ENCODE measurements around the gene CHRNA4.

Gene CHRNA4

GRCh38 chr20:63319164-63320040 is 41.7 kb downstream of the CHRNA4 start:
- H3K79me2 ChIP-seq (ENCODE audit: control insufficient read depth, low read length): no peaks in the 10 kb centered on the region
- no peak overlapping the region for H3K4me3 ChIP-seq (ENCODE audit: low read length)
- no peaks in the 10 kb centered on the region for H3F3A ChIP-seq (ENCODE audit: control insufficient read depth, insufficient read depth)
- no peaks in the 10 kb centered on the region for H4K20me1 ChIP-seq (ENCODE audit: control insufficient read depth, insufficient read depth, low read depth, low read length)
- no peaks in the 10 kb centered on the region for H3K9me2 ChIP-seq (replicated peaks; ENCODE audit: control insufficient read depth, low read length)
- H3K9me3 ChIP-seq (ENCODE audit: control insufficient read depth, insufficient read depth, low read length): no peaks in the 10 kb centered on the region
- no peak for TF ChIP-seq CTCF (IDR thresholded peaks at IDR 0.05; ENCODE audit: low read depth, low read length, poor library complexity, severe bottlenecking)
- no peak for TF ChIP-seq EZH2phosphoT487 (IDR thresholded peaks at IDR 0.05; ENCODE audit: borderline replicate concordance, low read length)
- no peak overlapping the region for H3K27ac ChIP-seq (ENCODE audit: low read depth, low read length)
- peaks cover 5% of the 10 kb centered on the region; the same call in 1 of the 2 replicates for H3K27me3 ChIP-seq (ENCODE audit: control insufficient read depth, low read length)
- H3K4me2 ChIP-seq (ENCODE audit: low read length): no peak overlapping the region
- no peaks in the 10 kb centered on the region for H3K36me3 ChIP-seq (ENCODE audit: control insufficient read depth, low read length)
- H3K4me1 ChIP-seq (ENCODE audit: control insufficient read depth, low read length): no peaks in the 10 kb centered on the region

- H4K20me1 ChIP-seq (ENCODE audit: control insufficient read depth, insufficient read depth, low read depth, low read length): no peaks in the 10 kb centered on the region
- no peaks in the 10 kb centered on the region for H3K9me2 ChIP-seq (replicated peaks; ENCODE audit: control insufficient read depth, low read length)
- no peaks in the 10 kb centered on the region for H3K36me3 ChIP-seq (ENCODE audit: control insufficient read depth, low read length)
- no peaks in the 10 kb centered on the region for H3F3A ChIP-seq (ENCODE audit: control insufficient read depth, insufficient read depth)
- H3K4me1 ChIP-seq (ENCODE audit: control insufficient read depth, low read length): no peaks in the 10 kb centered on the region
- no peaks in the 10 kb centered on the region for H3K9me3 ChIP-seq (ENCODE audit: control insufficient read depth, insufficient read depth, low read length)
- no peak overlapping the region for H3K4me3 ChIP-seq (ENCODE audit: low read length)
- H3K79me2 ChIP-seq (ENCODE audit: control insufficient read depth, low read length): no peaks in the 10 kb centered on the region
- H3K27me3 ChIP-seq (ENCODE audit: control insufficient read depth, low read length): no peaks in the 10 kb centered on the region; the same call in 1 of the 2 replicates
- TF ChIP-seq CTCF (IDR thresholded peaks at IDR 0.05; ENCODE audit: low read depth, low read length, poor library complexity, severe bottlenecking) (no peak), EZH2phosphoT487 (IDR thresholded peaks at IDR 0.05; ENCODE audit: borderline replicate concordance, low read length) (no peak)
- H3K4me2 ChIP-seq (ENCODE audit: low read length): no peak overlapping the region
- H3K27ac ChIP-seq (ENCODE audit: low read depth, low read length): no peak overlapping the region
Observed at GRCh38 chr20:63318391-63319163, 42.6 kb downstream of the CHRNA4 start.

- Histone ChIP-seq H4K20me1 (ENCODE audit: control insufficient read depth, insufficient read depth, low read depth, low read length) (no peaks in the 10 kb centered on the region), H3K4me3 (ENCODE audit: low read length) (no peak overlapping the region), H3K4me1 (ENCODE audit: control insufficient read depth, low read length) (no peaks in the 10 kb centered on the region), H3K36me3 (ENCODE audit: control insufficient read depth, low read length) (no peaks in the 10 kb centered on the region), H3K27ac (ENCODE audit: low read depth, low read length) (no peak overlapping the region), H3K79me2 (ENCODE audit: control insufficient read depth, low read length) (no peaks in the 10 kb centered on the region), H3K9me3 (ENCODE audit: control insufficient read depth, insufficient read depth, low read length) (no peaks in the 10 kb centered on the region), H3K9me2 (replicated peaks; ENCODE audit: control insufficient read depth, low read length) (no peaks in the 10 kb centered on the region), H3F3A (ENCODE audit: control insufficient read depth, insufficient read depth) (no peaks in the 10 kb centered on the region), H3K27me3 (ENCODE audit: control insufficient read depth, low read length) (no peaks in the 10 kb centered on the region), H3K4me2 (ENCODE audit: low read length) (no peak overlapping the region)
- no peak for TF ChIP-seq EZH2phosphoT487 (IDR thresholded peaks at IDR 0.05; ENCODE audit: borderline replicate concordance, low read length)
- no peak for TF ChIP-seq CTCF (IDR thresholded peaks at IDR 0.05; ENCODE audit: low read depth, low read length, poor library complexity, severe bottlenecking)
Observed at GRCh38 chr20:63317601-63318291, 43.4 kb downstream of the CHRNA4 start.

Data from DOHH2 (cell line).